SK-N-SH (cell line): ENCODE measurements around the gene TUBGCP6. TPM values are rescaled to one million over a fixed set of nuclear protein-coding genes. Genes with fewer than 3 reads are reported as not detected.
A peak's percentile ranks its signal among the peaks of the same experiment; 100 is the strongest.

Experiments
- CTCF ChIA-PET: fragments of 300-600, 350-600 bp; formaldehyde crosslinking; extraction: SDS; loops from one replicate; lab custom pipeline; 2021; lab: Yijun Ruan, JAX
- POLR2A ChIA-PET: fragments of 350-600 bp; sonication (Branson Sonifier 250); formaldehyde crosslinking; extraction: SDS; loops from one replicate; lab custom pipeline; 2020; ENCODE audit warnings: antibody characterized with exemption, inconsistent platforms; lab: Yijun Ruan, JAX
- DNase-seq: peaks from one replicate; pipeline ENCODE4 v3.0.0; 2012
- H2AFZ ChIP-seq: fragments of 200-600 bp; sonication (generic); 2 replicates; pipeline ENCODE4 v1.8.1; 2016; ENCODE audit warnings: antibody characterized with exemption, mild to moderate bottlenecking, low read depth
- H3F3A ChIP-seq: fragments of 200-600 bp; sonication (generic); replicated peaks from 2 replicates; pipeline ENCODE3; 2016; ENCODE audit warnings: antibody characterized with exemption, mild to moderate bottlenecking; ENCODE audit not compliant: insufficient read depth
- H3K27ac ChIP-seq, 2 experiments: fragments of 200-500 bp in 1 of 2; fragments of 200-600 bp in 1 of 2; sonication (Bioruptor generic) in 1 of 2; sonication (generic), shearing (Covaris generic) in 1 of 2; 2 replicates each; pipeline versions ENCODE4 v1.5.1 to v1.6.1; 2014 to 2016; ENCODE audit warnings: low read depth in 2 of 2, inconsistent platforms in 1 of 2, low read length in 1 of 2, mild to moderate bottlenecking in 1 of 2, mixed read lengths in 1 of 2
- H3K27me3 ChIP-seq: fragments of 200-600 bp; sonication (generic), shearing (Covaris generic); 2 replicates; pipeline ENCODE4 v1.6.1; 2016; ENCODE audit warnings: mixed run types; ENCODE audit not compliant: insufficient read depth
- H3K36me3 ChIP-seq, 2 experiments: fragments of 200-500 bp in 1 of 2; fragments of 200-600 bp in 1 of 2; sonication (Bioruptor generic) in 1 of 2; sonication (generic) in 1 of 2; replicated peaks in 1 of 2; 2 replicates each; pipeline versions ENCODE3 to v1.5.1; 2014 to 2016; ENCODE audit warnings: low read length in 1 of 2, mild to moderate bottlenecking in 1 of 2; ENCODE audit not compliant: insufficient read depth in 2 of 2, control insufficient read depth in 1 of 2
- H3K4me1 ChIP-seq, 2 experiments: fragments of 200-500 bp in 1 of 2; fragments of 200-600 bp in 1 of 2; sonication (Bioruptor generic) in 1 of 2; sonication (generic), shearing (Covaris generic) in 1 of 2; 2 replicates each; pipeline versions ENCODE4 v1.5.1 to v1.6.1; 2014 to 2016; ENCODE audit warnings: low read depth in 1 of 2, low read length in 1 of 2, mixed run types in 1 of 2; ENCODE audit not compliant: insufficient read depth in 2 of 2, control insufficient read depth in 1 of 2
- H3K4me2 ChIP-seq: fragments of 200-600 bp; sonication (generic), shearing (Covaris generic); 2 replicates; pipeline ENCODE4 v1.6.1; 2017; ENCODE audit warnings: mixed run types
- H3K4me3 ChIP-seq, 2 experiments: fragments of 200-500 bp in 1 of 2; fragments of 200-600 bp in 1 of 2; sonication (Bioruptor generic) in 1 of 2; sonication (generic), shearing (Covaris generic) in 1 of 2; 2 replicates each; pipeline versions ENCODE4 v1.5.1 to v1.8.1; 2014 to 2016; ENCODE audit warnings: low read depth in 2 of 2, inconsistent platforms in 1 of 2, low read length in 1 of 2, mild to moderate bottlenecking in 1 of 2, mixed read lengths in 1 of 2, moderate library complexity in 1 of 2
- H3K79me2 ChIP-seq: fragments of 200-600 bp; sonication (generic); 2 replicates; pipeline ENCODE4 v1.8.1; 2017; ENCODE audit warnings: mild to moderate bottlenecking; ENCODE audit not compliant: insufficient read depth
- H3K9ac ChIP-seq: fragments of 200-600 bp; sonication (generic); 2 replicates; pipeline ENCODE4 v1.6.1; 2017; ENCODE audit warnings: mixed run types
- H3K9me2 ChIP-seq: fragments of 200-600 bp; sonication (generic); 2 replicates; pipeline ENCODE4 v1.6.1; 2017; ENCODE audit warnings: mixed run types
- H3K9me3 ChIP-seq: fragments of 200-600 bp; sonication (generic); 2 replicates; pipeline ENCODE4 v1.6.1; 2017; ENCODE audit warnings: mixed run types, mild to moderate bottlenecking, moderate library complexity
- H4K20me1 ChIP-seq: fragments of 200-600 bp; sonication (generic); 2 replicates; pipeline ENCODE4 v1.6.1; 2017; ENCODE audit warnings: mild to moderate bottlenecking, mixed run types; ENCODE audit not compliant: insufficient read depth
- ELF1 ChIP-seq: IDR thresholded peaks from 2 replicates; pipeline ENCODE4 v1.4.0; 2012
- EP300 ChIP-seq, 2 experiments: IDR thresholded peaks; 2 replicates each; pipeline versions ENCODE4 v1.4.0 to v1.6.1; 2012; ENCODE audit warnings: borderline replicate concordance in 1 of 2, low read depth in 1 of 2, low read length in 1 of 2
- EZH2phosphoT487 ChIP-seq: fragments of 200-600 bp; sonication (generic); IDR thresholded peaks from 2 replicates; pipeline ENCODE4 v1.6.1; 2017; ENCODE audit warnings: low read depth, mixed run types, mild to moderate bottlenecking, antibody characterized with exemption, moderate library complexity, borderline replicate concordance
- FOXJ3 ChIP-seq: sonication (generic); formaldehyde crosslinking; IDR thresholded peaks from 2 replicates; pipeline ENCODE4 v1.5.1; 2020; ENCODE audit warnings: mild to moderate bottlenecking, missing genetic modification reagents
- FOXM1 ChIP-seq: IDR thresholded peaks from 2 replicates; pipeline ENCODE4 v1.4.0; 2012; ENCODE audit warnings: low read depth, mild to moderate bottlenecking
- GABPA ChIP-seq: IDR thresholded peaks from 2 replicates; pipeline ENCODE4 v1.4.0; 2012; ENCODE audit warnings: low read depth, mild to moderate bottlenecking
- IRF3 ChIP-seq: fragments of 150-350 bp; IDR thresholded peaks from 2 replicates; pipeline ENCODE4 v1.6.1; 2016; ENCODE audit warnings: mild to moderate bottlenecking, low read depth, low read length
- MXI1 ChIP-seq: IDR thresholded peaks from 2 replicates; pipeline ENCODE4 v1.6.1; 2012; ENCODE audit warnings: mild to moderate bottlenecking, low read depth, low read length, improper control_type of control experiment
- NFIC ChIP-seq: IDR thresholded peaks from 2 replicates; pipeline ENCODE4 v1.4.0; 2012; ENCODE audit warnings: borderline replicate concordance
- RAD21 ChIP-seq: IDR thresholded peaks from 2 replicates; pipeline ENCODE4 v1.6.1; 2012; ENCODE audit warnings: mild to moderate bottlenecking, low read length
- RFX5 ChIP-seq: IDR thresholded peaks from 2 replicates; pipeline ENCODE4 v1.6.1; 2012; ENCODE audit warnings: mild to moderate bottlenecking, improper control_type of control experiment, low read length
- RXRA ChIP-seq: IDR thresholded peaks from 2 replicates; pipeline ENCODE4 v1.4.0; 2012; ENCODE audit warnings: low read depth, mild to moderate bottlenecking, borderline replicate concordance
- SMC3 ChIP-seq: IDR thresholded peaks from 2 replicates; pipeline ENCODE4 v1.6.1; 2012; ENCODE audit warnings: low read depth, low read length, improper control_type of control experiment
- TEAD4 ChIP-seq: IDR thresholded peaks from 2 replicates; pipeline ENCODE4 v1.4.0; 2012; ENCODE audit warnings: mild to moderate bottlenecking, borderline replicate concordance; ENCODE audit not compliant: insufficient read depth
- YY1 ChIP-seq: IDR thresholded peaks from 2 replicates; pipeline ENCODE4 v1.4.0; 2012; ENCODE audit warnings: low read depth, mild to moderate bottlenecking
- WGBS: methylation state at CpG from one replicate; pipeline ENCODE4 v1.1.6; 2017; ENCODE audit warnings: low lambda C conversion rate; 5-methylcytosine and 5-hydroxymethylcytosine counted together
- polyA plus RNA-seq, 3 experiments: library from polyadenylated mRNA; depleted of rRNA; stranded (reverse); fragments of >200 nt; gene quantifications; 2 replicates each; pipeline ENCODE4 v1.2.3, GENCODE V29; 2012
- TF ChIP-seq, protein P1 (sequence below): IDR thresholded peaks from 2 replicates; pipeline ENCODE4 v1.4.0; 2012; ENCODE audit warnings: low read depth, borderline replicate concordance
- TF ChIP-seq, protein P2 (sequence below): IDR thresholded peaks from 2 replicates; pipeline ENCODE4 v1.6.1; 2012; ENCODE audit warnings: mild to moderate bottlenecking, low read depth, low read length, moderate library complexity

TUBGCP6 gene
- polyA plus RNA-seq, 1 of the 3 experiments (the other 2 are of a cell fraction), result 40.4 TPM

DNA sequence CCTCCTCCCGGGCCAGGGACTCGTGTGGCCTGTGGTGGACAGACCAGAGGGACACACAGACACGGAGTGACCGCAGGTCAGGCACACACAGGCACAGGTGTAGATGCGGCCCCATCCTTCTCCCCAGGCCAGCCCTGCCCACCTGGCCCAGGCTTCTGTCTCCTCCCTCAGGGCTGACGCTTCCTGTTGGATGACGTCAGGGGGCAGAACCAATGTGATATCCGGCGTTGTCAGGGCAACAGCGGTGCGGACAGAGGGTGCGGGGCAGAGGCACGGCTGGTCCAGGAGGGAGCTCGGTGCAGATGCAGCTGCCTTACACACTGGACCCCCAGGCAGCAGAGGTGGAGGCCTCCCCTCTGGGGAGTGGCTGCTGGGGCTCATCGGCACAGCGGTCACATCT, 2.9 kb upstream of the TUBGCP6 start:
- TF ChIP-seq GABPA (peak; percentile 50; the same call in 1 of the 2 replicates), EP300 (IDR thresholded peaks at IDR 0.05; ENCODE audit: borderline replicate concordance in 1 of 2, low read depth in 1 of 2, low read length in 1 of 2) (no peak), ELF1 (0 out of 2 replicates have a peak, but pooled peaks have one; percentile 34), MXI1 (peak; percentile 53; the same call in 1 of the 2 replicates), EZH2phosphoT487 (no peak), IRF3 (no peak), RAD21 (no peak)
- peak; percentile 81 for DNase-seq
- H3K36me3 ChIP-seq, result peaks cover 5 to 22% of the 10 kb centered on the region in 2 experiments

DNA sequence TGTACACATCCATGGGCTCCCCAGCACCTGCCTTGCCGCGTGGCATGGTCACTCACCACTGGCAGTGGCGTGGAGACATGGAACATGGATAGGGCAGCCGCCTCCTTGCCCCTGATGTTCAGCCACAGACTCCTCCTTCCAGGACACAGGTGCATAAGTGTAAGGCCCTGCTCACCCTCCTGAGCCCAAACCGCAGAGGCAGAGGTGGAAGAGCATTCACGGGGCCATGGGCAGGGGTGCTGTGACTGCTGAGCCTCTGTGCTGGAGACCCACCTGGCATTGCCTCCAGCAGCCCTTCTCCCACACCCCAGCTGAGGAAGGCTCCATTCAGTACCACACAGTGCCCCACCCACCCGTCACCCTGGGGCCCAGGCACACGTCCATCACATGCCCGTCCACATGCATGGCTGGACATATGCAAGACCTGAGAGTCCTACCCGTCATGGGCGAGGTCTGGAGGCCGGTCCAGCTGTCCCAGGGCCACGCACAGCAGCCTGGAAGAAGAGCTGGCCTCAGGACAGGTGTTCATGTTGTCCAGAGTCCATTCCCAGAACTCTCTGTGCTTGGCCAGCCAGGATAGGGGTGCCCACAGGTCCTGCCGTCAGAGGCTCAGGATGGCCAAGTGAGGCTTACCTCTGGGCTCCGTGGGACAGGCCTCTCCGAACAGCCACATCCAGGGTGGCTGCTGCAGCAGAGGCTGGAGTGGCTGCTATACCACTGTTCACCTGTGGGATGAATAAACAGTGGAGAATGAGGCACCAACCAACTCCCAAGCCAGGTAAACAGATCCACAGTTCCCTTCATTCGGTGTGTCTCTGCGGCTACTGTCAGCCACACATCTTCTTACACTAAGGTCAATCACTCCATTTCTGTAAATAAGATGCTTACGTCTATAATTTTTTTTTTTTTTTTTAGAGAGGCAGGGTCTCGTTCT, 1.7 kb upstream of the TUBGCP6 start:
- H3K9me2 ChIP-seq, result no peaks in the 10 kb centered on the region
- H3K4me1 ChIP-seq, result peaks cover 9 to 64% of the 10 kb centered on the region in 2 experiments; a peak in 2 of 4 replicates
- peaks cover 16% of the 10 kb centered on the region for H4K20me1 ChIP-seq
- peak overlapping the region in 1 of 2 experiments; percentile 92; a peak in 1 of 4 replicates for H3K4me3 ChIP-seq
- CTCF ChIA-PET, result interaction anchor here (0.8 to 3.4 kb wide), 4 partner anchors 9 to 95 kb away, joined by 3 to 20 read pairs (median 4); partner anchors contain the start of gene DENND6B
- no peaks in the 10 kb centered on the region for H3K27me3 ChIP-seq
- H2AFZ ChIP-seq, result no peak overlapping the region
- H3K36me3 ChIP-seq, result peaks cover 5 to 22% of the 10 kb centered on the region in 2 experiments
- DNase-seq, result no peak
- H3K9me3 ChIP-seq, result no peaks in the 10 kb centered on the region
- H3F3A ChIP-seq, result peaks cover 21% of the 10 kb centered on the region
- no peak overlapping the region; the same call in 1 of the 2 replicates for H3K4me2 ChIP-seq
- H3K9ac ChIP-seq, result no peak overlapping the region
- H3K79me2 ChIP-seq, result peaks cover 64% of the 10 kb centered on the region
- 97% methylated on average over 9 of the region's 20 CpGs for WGBS
- no peak overlapping the region; a peak in 2 of 4 replicates for H3K27ac ChIP-seq
- POLR2A ChIA-PET, result interaction anchor here (0.7 kb wide), 1 partner anchor 101 kb away, joined by 3 read pairs; no protein-coding TSS in a partner anchor
- TF ChIP-seq YY1 (no peak), NFIC (no peak), TEAD4 (no peak), EZH2phosphoT487 (no peak), FOXM1 (no peak), RXRA (no peak), GABPA (no peak), SMC3 (no peak), RAD21 (no peak), FOXJ3 (CRISPR knock-in tag) (no peak), RFX5 (no peak)
- TF ChIP-seq, protein P1, sequence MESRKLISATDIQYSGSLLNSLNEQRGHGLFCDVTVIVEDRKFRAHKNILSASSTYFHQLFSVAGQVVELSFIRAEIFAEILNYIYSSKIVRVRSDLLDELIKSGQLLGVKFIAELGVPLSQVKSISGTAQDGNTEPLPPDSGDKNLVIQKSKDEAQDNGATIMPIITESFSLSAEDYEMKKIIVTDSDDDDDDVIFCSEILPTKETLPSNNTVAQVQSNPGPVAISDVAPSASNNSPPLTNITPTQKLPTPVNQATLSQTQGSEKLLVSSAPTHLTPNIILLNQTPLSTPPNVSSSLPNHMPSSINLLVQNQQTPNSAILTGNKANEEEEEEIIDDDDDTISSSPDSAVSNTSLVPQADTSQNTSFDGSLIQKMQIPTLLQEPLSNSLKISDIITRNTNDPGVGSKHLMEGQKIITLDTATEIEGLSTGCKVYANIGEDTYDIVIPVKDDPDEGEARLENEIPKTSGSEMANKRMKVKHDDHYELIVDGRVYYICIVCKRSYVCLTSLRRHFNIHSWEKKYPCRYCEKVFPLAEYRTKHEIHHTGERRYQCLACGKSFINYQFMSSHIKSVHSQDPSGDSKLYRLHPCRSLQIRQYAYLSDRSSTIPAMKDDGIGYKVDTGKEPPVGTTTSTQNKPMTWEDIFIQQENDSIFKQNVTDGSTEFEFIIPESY, result no peak
- TF ChIP-seq, protein P2, sequence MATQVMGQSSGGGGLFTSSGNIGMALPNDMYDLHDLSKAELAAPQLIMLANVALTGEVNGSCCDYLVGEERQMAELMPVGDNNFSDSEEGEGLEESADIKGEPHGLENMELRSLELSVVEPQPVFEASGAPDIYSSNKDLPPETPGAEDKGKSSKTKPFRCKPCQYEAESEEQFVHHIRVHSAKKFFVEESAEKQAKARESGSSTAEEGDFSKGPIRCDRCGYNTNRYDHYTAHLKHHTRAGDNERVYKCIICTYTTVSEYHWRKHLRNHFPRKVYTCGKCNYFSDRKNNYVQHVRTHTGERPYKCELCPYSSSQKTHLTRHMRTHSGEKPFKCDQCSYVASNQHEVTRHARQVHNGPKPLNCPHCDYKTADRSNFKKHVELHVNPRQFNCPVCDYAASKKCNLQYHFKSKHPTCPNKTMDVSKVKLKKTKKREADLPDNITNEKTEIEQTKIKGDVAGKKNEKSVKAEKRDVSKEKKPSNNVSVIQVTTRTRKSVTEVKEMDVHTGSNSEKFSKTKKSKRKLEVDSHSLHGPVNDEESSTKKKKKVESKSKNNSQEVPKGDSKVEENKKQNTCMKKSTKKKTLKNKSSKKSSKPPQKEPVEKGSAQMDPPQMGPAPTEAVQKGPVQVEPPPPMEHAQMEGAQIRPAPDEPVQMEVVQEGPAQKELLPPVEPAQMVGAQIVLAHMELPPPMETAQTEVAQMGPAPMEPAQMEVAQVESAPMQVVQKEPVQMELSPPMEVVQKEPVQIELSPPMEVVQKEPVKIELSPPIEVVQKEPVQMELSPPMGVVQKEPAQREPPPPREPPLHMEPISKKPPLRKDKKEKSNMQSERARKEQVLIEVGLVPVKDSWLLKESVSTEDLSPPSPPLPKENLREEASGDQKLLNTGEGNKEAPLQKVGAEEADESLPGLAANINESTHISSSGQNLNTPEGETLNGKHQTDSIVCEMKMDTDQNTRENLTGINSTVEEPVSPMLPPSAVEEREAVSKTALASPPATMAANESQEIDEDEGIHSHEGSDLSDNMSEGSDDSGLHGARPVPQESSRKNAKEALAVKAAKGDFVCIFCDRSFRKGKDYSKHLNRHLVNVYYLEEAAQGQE, result no peak

More for the DNA sequence above, 2.9 kb upstream of the TUBGCP6 start:
- no peaks in the 10 kb centered on the region for H3K9me2 ChIP-seq
- H3K9me3 ChIP-seq, result no peaks in the 10 kb centered on the region
- peaks cover 9 to 69% of the 10 kb centered on the region in 2 experiments; a peak in 2 of 4 replicates for H3K4me1 ChIP-seq
- no peak overlapping the region for H3K4me3 ChIP-seq
- 42% methylated on average over 16 of the region's 16 CpGs for WGBS
- peaks cover 52% of the 10 kb centered on the region for H3K79me2 ChIP-seq
- peaks cover 32% of the 10 kb centered on the region for H3F3A ChIP-seq
- peaks cover 15% of the 10 kb centered on the region; the same call in 1 of the 2 replicates for H4K20me1 ChIP-seq
- CTCF ChIA-PET, result interaction anchor here (0.6 to 1.0 kb wide), 3 partner anchors 8 to 94 kb away, joined by 3 to 7 read pairs (median 3); no protein-coding TSS in a partner anchor
- no peaks in the 10 kb centered on the region for H3K27me3 ChIP-seq
- peak overlapping the region; percentile 30; the same call in 1 of the 2 replicates for H3K4me2 ChIP-seq
- peak overlapping the region; percentile 41 to 61; a peak in 3 of 4 replicates for H3K27ac ChIP-seq
- POLR2A ChIA-PET, result interaction anchor here (0.8 to 1.4 kb wide), 2 partner anchors 13 to 24 kb away, joined by 3 read pairs; partner anchors contain the start of gene MAPK12
- H2AFZ ChIP-seq, result no peak overlapping the region
- H3K9ac ChIP-seq, result no peak overlapping the region
